ENCODE results near the gene MAGEA6. TPM values are rescaled to one million over a fixed set of nuclear protein-coding genes. Genes with fewer than 3 reads are reported as not detected.

Gene MAGEA6
- total RNA-seq: not detected in 2 replicates

DNA sequence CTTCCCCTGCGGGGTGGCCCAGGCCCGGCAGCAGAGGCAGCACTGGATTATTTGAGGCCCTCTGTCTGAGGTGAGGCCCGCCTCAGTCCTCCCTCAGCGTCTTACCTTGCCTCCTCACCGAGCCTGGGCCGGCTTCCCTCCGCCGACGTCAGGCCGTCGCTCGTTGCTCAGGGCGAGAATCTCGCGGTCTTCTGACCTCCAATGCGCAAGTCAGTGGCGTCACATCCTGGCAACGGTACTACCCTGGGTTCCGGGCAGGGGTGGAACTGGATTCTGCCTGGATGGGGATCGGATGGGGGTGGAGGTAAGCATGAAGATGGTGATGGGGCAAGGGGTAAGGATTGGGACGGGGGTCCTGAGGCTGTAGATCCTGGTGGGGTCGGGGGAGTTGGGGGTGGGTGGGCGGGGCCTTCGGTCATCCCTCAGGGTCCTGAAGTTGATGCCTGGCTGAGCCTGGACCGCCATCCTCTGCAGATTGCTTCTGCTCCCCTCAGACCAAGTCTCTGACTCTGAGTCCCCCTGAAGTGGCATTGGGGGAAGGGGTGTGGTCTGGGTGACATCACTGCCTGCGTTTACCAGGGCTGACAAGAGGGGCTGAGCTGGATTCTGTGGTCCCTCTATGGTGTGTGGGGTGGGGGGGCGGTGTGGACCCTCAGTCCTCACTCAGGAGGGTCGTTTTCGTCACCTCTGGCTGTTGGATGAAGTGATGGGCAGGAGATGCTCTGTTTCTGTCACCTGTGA lies at the start of gene MAGEA6:
Gene MAGEA6 (minus strand): TSS at position 141 of the 741 bp plus-strand sequence. CDS start 2,039 bp downstream, outside the sequence.

DNA sequence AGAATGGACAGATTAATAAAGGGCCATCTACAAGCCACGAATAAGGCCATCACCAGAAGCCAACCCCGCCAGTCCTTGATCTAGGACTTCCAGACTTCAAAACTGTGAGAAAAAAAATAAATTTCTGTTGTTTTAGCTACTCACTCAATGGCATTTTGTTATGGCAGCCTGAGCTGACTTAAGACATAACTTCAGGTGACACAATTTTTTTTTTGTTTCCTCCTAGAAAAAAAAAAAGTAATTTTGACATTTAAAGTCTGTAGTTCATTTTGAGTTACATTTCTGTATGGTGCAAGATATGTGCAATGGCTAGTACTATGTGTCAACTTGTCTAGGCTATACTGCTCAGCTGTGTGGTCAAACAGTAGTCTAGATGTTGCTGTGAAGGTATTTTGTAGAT lies 10.6 kb downstream of the MAGEA6 start, which contains the start of gene CSAG3:
Gene CSAG3 (plus strand): TSS at position 301 of the 400 bp plus-strand sequence.

DNA sequence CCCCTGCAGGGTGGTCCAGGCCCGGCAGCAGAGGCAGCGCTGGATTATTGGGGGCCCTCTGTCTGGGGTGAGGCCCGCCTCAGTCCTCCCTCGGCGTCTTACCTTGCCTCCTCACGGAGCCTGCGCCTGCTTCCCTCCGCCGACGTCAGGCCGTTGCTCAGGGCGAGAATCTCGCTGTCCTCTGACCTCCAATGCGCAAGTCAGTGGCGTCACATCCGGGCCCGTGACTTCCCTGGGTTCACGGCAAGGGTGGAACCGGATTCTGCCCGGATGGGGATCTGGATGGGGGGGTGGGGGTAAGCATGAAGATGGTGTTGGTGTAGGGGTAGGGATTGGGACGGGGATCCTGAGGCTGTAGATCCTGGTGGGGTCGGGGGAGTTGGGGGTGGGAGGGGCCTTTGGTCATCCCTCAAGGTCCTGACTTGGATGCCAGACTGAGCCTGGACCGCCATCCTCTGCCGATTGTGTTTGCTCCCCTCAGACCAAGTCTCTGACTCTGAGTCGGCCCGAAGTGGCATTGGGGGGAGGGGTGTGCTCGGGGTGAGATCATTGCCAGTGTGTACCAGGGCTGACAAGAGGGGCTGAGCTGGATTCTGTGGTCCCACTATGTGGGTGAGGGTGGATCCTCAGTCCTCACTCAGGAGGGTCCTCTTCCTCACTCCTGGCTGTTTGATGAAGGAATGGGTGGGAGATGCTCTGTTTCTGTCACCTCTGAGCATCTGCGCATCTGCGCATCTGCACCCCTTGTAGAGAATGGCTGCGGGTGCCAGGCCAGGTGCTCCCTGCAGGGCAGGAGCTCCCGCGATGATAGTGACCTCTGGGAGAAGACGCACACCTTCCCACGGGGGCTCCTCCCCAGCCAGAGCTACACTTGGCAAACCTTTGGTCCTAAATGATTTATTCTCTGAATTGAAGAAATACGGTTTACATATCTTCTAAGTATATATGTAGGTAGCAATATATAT lies 15.5 kb downstream of the MAGEA6 start, which contains the start of gene MAGEA2:
Gene MAGEA2 (minus strand): TSS at position 157 of the 965 bp plus-strand sequence. CDS start 2,479 bp downstream, outside the sequence.

DNA sequence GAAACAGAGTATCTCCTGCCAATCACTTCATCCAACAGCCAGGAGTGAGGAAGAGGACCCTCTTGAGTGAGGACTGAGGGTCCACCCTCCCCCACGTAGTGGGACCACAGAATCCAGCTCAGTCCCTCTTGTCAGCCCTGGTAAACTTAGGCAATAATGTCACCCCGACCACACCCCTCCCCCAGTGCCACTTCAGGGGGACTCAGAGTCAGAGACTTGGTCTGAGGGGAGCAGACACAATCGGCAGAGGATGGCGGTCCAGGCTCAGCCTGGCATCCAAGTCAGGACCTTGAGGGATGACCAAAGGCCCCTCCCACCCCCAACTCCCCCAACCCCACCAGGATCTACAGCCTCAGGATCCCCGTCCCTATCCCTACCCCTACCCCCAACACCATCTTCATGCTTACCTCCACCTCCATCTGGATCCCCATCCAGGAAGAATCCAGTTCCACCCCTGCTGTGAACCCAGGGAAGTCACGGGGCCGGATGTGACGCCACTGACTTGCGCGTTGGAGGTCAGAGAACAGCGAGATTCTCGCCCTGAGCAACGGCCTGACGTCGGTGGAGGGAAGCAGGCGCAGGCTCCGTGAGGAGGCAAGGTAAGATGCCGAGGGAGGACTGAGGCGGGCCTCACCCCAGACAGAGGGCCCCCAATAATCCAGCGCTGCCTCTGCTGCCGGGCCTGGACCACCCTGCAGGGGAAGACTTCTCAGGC lies 36.1 kb downstream of the MAGEA6 start, which contains the start of the genes CSAG1 and MAGEA12:
Gene CSAG1 (minus strand): TSS at position 461 of the 715 bp plus-strand sequence. CDS start 1,261 bp downstream, outside the sequence.
Gene MAGEA12 (plus strand): TSS at position 497 of the 715 bp plus-strand sequence. CDS start 2,405 bp downstream, outside the sequence.

Other genes with a start within 250 kb of the MAGEA6 start
- not detected in 2 replicates for gene GABRQ, start 131.8 kb downstream of the MAGEA6 start, total RNA-seq
- not detected in 2 replicates for gene MAGEA3, start 70.9 kb downstream of the MAGEA6 start, total RNA-seq
- gene CSAG2, start 60.4 kb downstream of the MAGEA6 start, total RNA-seq: not detected in 2 replicates
- gene MAGEA2B, start 55.1 kb downstream of the MAGEA6 start, total RNA-seq: not detected in 2 replicates
- not detected in 2 replicates for gene CSAG1, start 36.0 kb downstream of the MAGEA6 start, total RNA-seq
- gene MAGEA12, start 35.9 kb downstream of the MAGEA6 start, total RNA-seq: not detected in 2 replicates
- not detected in 2 replicates for gene MAGEA2, start 15.8 kb downstream of the MAGEA6 start, total RNA-seq
- gene CSAG3, start 10.5 kb downstream of the MAGEA6 start, total RNA-seq: not detected in 2 replicates
- 26.8 and 31.7 TPM in 2 replicates for gene CETN2, start 61.1 kb upstream of the MAGEA6 start, total RNA-seq
- 18.3 and 20.3 TPM in 2 replicates for gene NSDHL, start 61.4 kb upstream of the MAGEA6 start, total RNA-seq
- 1.6 and 2.2 TPM in 2 replicates for gene ZNF185, start 128.4 kb upstream of the MAGEA6 start, total RNA-seq
- not detected in 2 replicates for gene PNMA5, start 224.4 kb upstream of the MAGEA6 start, total RNA-seq

Data from cardiac ventricle fibroblast (primary cell).